ENCODE results near the gene TSPAN10.
"Not testable (repeated sequence)": the region's sequence is repeated elsewhere in the genome, so short reads cannot be mapped to it uniquely, and the experiment has no call there.

The TSPAN10 gene

DNA sequence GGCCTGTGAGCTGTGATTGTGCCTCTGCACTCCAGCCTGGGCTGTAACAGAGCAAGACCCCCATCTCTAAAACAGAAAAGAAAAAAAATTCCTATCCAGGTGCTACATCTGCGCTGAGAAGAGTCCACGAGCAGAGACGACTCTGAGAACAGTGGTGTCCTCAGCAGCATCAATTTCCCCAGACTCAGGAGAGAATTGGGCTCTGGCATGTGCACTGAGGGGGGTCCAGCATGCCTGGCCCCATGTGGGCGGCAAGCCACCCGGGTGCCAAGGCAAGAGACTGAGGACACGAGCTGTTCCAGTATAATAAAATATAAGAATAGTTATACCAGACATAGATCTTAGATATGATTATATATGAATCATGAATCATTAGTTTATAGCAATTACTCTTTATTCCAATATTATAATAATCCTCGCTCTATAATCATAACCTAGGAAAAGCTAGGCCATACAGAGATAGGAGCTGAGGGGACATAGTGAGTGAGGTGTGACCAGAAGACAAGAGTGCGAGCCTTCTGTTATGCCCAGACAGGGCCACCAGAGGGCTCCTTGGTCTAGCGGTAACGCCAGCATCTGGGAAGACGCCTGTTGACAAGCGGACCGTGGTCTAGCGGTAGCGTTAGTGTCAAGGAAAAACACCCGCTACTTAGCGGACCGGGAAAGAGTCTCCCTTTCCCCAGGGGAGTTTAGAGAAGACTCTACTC, 38.7 kb downstream of the TSPAN10 start:
- TF ChIP-seq, protein P1, sequence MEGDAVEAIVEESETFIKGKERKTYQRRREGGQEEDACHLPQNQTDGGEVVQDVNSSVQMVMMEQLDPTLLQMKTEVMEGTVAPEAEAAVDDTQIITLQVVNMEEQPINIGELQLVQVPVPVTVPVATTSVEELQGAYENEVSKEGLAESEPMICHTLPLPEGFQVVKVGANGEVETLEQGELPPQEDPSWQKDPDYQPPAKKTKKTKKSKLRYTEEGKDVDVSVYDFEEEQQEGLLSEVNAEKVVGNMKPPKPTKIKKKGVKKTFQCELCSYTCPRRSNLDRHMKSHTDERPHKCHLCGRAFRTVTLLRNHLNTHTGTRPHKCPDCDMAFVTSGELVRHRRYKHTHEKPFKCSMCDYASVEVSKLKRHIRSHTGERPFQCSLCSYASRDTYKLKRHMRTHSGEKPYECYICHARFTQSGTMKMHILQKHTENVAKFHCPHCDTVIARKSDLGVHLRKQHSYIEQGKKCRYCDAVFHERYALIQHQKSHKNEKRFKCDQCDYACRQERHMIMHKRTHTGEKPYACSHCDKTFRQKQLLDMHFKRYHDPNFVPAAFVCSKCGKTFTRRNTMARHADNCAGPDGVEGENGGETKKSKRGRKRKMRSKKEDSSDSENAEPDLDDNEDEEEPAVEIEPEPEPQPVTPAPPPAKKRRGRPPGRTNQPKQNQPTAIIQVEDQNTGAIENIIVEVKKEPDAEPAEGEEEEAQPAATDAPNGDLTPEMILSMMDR (conservative IDR thresholded peaks at IDR 0.05): peak; percentile 86
- not testable (repeated sequence) for H3K27ac ChIP-seq

DNA sequence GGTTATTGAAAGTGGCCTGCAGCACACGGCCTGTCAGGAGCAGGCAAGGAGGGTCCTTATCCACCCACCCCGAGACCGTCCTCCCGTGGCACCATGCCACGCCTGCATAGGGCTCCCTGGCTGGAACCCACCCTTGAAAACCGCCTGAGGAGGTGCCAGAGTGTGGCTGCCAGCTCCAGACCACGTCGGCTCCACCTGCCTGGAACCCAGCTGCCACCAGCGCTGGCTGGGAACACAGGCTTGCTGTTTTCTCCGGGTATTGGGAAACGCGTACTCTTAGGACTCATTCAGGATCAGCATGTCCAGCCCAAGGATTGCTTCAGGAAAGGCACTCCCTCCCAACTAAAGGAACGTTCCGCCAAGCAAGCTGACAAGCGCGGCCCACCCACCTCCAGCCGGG, 39.9 kb downstream of the TSPAN10 start:
- H3K27ac ChIP-seq: no peak overlapping the region
- TF ChIP-seq, protein P1 (conservative IDR thresholded peaks at IDR 0.05): no peak

DNA sequence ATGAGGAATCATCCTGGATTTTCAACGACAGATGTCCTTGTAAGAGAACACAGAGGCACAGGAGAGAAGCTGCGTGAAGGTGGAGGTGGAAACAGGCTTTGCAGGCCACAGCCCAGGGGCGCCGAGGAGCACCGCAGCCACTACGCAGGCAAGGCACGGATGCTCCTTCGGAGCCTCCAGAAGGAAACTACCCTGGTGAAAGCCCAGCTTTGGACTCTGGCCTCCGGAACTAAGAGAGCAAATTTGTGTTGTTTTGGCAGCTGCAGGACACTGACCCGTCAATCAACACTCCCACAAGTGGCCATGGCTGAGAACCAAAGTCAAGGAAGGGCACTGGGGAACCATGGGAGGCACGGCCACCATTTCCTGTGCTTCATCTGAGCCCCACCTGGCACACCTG, 43.2 kb downstream of the TSPAN10 start:
- no peak overlapping the region for H3K27ac ChIP-seq
- TF ChIP-seq, protein P1 (conservative IDR thresholded peaks at IDR 0.05): no peak

DNA sequence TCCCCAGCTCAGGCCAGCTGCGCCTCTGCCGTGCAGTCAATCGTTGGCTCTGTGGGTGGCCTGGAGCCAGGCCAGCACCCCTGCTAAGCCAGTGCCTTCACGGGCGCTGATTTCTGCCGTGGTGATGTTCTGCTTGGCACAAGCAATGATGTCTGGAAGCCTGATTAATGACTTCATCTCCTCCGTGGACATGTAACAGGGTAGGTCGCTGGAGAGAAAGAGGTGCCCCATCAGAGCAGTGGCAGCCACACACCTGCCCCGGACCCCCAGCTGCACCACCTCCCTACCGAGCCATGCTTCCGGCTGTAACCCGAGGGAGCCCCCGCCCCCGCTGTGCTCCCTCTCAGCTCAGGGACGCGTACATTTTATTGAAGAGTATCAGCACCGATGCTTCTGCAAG, 44.7 kb downstream of the TSPAN10 start:
- TF ChIP-seq, protein P1 (conservative IDR thresholded peaks at IDR 0.05): no peak
- H3K27ac ChIP-seq: no peak overlapping the region

- TF ChIP-seq, protein P1 (conservative IDR thresholded peaks at IDR 0.05): no peak
- peak overlapping the region; percentile 91 for H3K27ac ChIP-seq
Observed at GRCh38 chr17:81682565-81683207, 45.7 kb downstream of the TSPAN10 start.

GRCh38 chr17:81683208-81683583, 46.2 kb downstream of the TSPAN10 start:
- TF ChIP-seq, protein P1 (conservative IDR thresholded peaks at IDR 0.05): no peak
- H3K27ac ChIP-seq: peak overlapping the region; percentile 91

DNA sequence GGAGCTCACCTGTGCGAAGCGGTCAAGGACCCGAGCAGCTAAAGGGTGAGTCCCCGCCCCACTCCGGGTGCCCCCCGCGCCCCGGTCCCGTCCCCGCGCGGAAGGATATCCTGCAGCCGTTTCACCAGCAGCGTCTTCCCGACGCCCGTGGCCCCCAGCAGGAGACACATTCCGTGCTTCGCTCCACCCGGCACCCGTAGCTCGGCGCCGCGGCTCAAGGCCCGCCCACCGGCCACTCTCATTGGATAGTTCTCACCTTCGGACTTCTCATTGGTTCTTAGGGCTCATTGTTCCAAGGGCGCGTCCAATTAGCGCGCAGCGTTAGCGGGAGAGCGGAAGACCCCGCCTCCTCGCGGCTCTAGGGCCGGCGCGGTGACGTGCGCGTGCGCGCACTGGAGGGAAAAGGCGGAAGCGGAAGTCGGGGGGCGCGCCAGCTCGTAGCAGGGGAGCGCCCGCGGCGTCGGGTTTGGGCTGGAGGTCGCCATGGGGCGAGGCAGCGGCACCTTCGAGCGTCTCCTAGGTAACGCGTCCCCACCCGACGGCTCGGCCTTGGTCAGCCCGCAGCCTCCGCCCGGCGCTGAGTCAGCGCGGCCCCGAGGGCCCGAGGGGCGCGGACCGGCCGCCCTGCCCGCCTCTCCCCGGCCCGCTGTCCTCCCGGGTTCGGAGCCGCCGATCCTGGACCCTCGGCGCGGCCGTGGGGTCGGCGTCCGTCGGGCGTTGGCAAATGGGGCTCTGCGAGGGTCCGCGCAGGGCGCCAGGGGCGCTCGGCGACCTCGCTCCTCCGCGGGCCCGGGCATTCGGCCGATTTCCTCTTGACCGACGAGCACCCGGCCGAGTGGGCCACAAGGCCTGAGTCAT, 46.8 kb downstream of the TSPAN10 start, which contains the start of the genes ARL16 and HGS:
TSS of gene ARL16 (minus strand) at position 214 of the 858 bp plus-strand sequence. CDS start at position 170, 44 bp downstream.
TSS of gene HGS (plus strand) at position 428 of the 858 bp plus-strand sequence. CDS start at position 484, 56 bp downstream.
- H3K27ac ChIP-seq: peak within 1 kb of the TSS; percentile 91
- TF ChIP-seq, protein P1 (conservative IDR thresholded peaks at IDR 0.05): no peak

Measured in VCaP (cell line).